Upper lobe of left lung (tissue), 6 donors: ENCODE results near the gene PTPRC. TPM values are rescaled to one million over a fixed set of nuclear protein-coding genes. Genes with fewer than 3 reads are reported as not detected.
A peak's percentile ranks its signal among the peaks of the same experiment; 100 is the strongest.

ENCODE experiments used
- ATAC-seq, 2 donors: fragments of 200-7000 bp; cut with Tn5 transposase; one replicate each; pipeline ENCODE4 v1.9.1; 2022; ENCODE audit warnings: mild to moderate bottlenecking in 2 of 2, moderate library complexity in 2 of 2; ENCODE audit not compliant: low FRiP score in 2 of 2
- DNase-seq, 2 donors: peaks; one replicate each; pipeline ENCODE4 v3.0.0-alpha.2; 2019 to 2020
- H3K27ac ChIP-seq, 4 donors: fragments of 200-600 bp; sonication (generic); one replicate each; pipeline ENCODE4 v1.5.1; 2016 to 2019
- H3K27me3 ChIP-seq, 4 donors: fragments of 200-600 bp; sonication (generic); one replicate each; pipeline ENCODE4 v1.5.1; 2017 to 2019
- H3K36me3 ChIP-seq, 4 donors: fragments of 200-600 bp; sonication (generic); one replicate each; pipeline ENCODE4 v1.5.1; 2016 to 2019
- H3K4me1 ChIP-seq, 4 donors: fragments of 200-600 bp; sonication (generic); one replicate each; pipeline ENCODE4 v1.5.1; 2018 to 2019
- H3K4me3 ChIP-seq, 4 donors: fragments of 200-600 bp; sonication (generic); one replicate each; pipeline ENCODE4 v1.5.1; 2017 to 2019; ENCODE audit warnings: mild to moderate bottlenecking in 2 of 4, moderate library complexity in 1 of 4
- H3K9me3 ChIP-seq, 4 donors: fragments of 200-600 bp; sonication (generic); one replicate each; pipeline ENCODE4 v1.5.1; 2018 to 2019
- EP300 ChIP-seq, 4 donors: sonication (generic); formaldehyde crosslinking; IDR thresholded peaks; one replicate each; pipeline ENCODE4 v1.5.1; 2017; ENCODE audit warnings: antibody characterized with exemption in 4 of 4, control low read depth in 2 of 4
- POLR2A ChIP-seq, 4 donors: fragments of 450-650 bp; IDR thresholded peaks; one replicate each; pipeline ENCODE4 v1.5.1; 2016 to 2017; ENCODE audit warnings: antibody characterized with exemption in 4 of 4, mild to moderate bottlenecking in 2 of 4
- POLR2AphosphoS5 ChIP-seq, 2 donors: sonication (generic); formaldehyde crosslinking; IDR thresholded peaks; one replicate each; pipeline ENCODE4 v1.5.1; 2017; ENCODE audit warnings: antibody characterized with exemption in 2 of 2
- WGBS, 2 donors: methylation state at CpG; one replicate each; pipeline ENCODE4 v1.1.5; 2017 to 2018; 5-methylcytosine and 5-hydroxymethylcytosine counted together
- total RNA-seq, 6 donors: library from RNA; depleted of rRNA in 4 of 6; stranded (reverse); fragments of >200 nt in 4 of 6; gene quantifications; one replicate each; pipeline versions ENCODE4 v1.1.0 to v1.2.1, GENCODE V29; 2016 to 2021
- TF ChIP-seq, protein P1 (sequence below), 6 experiments: fragments of 450-650 bp in 4 of 6; fragments of 200-600 bp in 2 of 6; sonication (generic) in 2 of 6; IDR thresholded peaks; one replicate each; pipeline ENCODE4 v1.5.1; 2016 to 2019; ENCODE audit warnings: antibody characterized with exemption in 6 of 6
- donor health status: DM: no; HTN: no; CAD: no; lungs with moderate emphysema.
- donor health status: DM: no; HTN: yes; CAD: no; lungs with severe emphysema.

The PTPRC gene
- total RNA-seq, 6 donors from 2014 or later, result 70.2 to 171 (median 101) TPM

DNA sequence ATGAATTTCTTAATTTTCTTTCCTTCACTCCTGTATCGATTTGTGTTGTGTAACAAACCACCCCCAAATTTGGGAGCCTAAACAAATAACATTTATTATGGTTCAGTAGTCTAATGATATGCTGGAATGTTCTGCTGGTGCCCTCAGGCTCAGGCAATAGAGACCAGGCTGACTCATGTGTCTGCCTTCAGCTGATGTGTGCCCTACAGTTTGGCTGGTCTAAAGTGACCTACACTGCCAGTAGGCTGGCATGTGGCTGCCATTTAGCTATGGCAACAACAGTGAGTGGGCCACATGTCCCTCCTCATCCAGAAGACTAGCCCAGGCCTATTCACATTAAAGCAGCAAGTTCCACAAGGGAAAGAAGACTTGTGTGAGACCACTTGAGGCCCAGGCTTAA is 115.8 kb downstream of the PTPRC start:
- H3K36me3 ChIP-seq, result peaks cover 0 to 12% (median 0%) of the 10 kb centered on the region in 4 donors

DNA sequence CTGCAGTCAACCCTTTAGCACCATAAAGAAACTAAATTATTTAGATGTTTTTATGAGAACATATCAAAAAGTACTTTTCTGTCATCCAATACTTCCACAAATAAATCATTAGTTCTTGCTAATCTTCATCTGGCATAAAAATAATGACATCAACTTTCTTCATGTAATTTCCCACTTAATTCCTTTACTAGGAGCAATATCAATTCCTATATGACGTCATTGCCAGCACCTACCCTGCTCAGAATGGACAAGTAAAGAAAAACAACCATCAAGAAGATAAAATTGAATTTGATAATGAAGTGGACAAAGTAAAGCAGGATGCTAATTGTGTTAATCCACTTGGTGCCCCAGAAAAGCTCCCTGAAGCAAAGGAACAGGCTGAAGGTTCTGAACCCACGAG is 116.9 kb downstream of the PTPRC start:
- H3K4me1 ChIP-seq, result no peaks in the 10 kb centered on the region
- TF ChIP-seq POLR2A (IDR thresholded peaks at IDR 0.05), result no peak
- peaks cover 0 to 7% (median 0%) of the 10 kb centered on the region in 4 donors for H3K36me3 ChIP-seq
- ATAC-seq, result no peak
- H3K27me3 ChIP-seq, result no peaks in the 10 kb centered on the region
- no peaks in the 10 kb centered on the region for H3K9me3 ChIP-seq
- no peak overlapping the region for H3K27ac ChIP-seq
- no peak overlapping the region for H3K4me3 ChIP-seq
- 84 to 88% methylated on average over 2 of the region's 2 CpGs for WGBS, 2 donors
- no peak for DNase-seq

More for the DNA sequence above, 115.8 kb downstream of the PTPRC start:
- WGBS, 2 donors, result 82 to 87% methylated on average over 1 of the region's 1 CpG
- no peak overlapping the region for H3K4me3 ChIP-seq
- H3K4me1 ChIP-seq, result no peaks in the 10 kb centered on the region
- DNase-seq (no peak), ATAC-seq (no peak)
- no peaks in the 10 kb centered on the region for H3K27me3 ChIP-seq
- H3K9me3 ChIP-seq, result no peaks in the 10 kb centered on the region
- no peak overlapping the region for H3K27ac ChIP-seq
- TF ChIP-seq, protein P1, sequence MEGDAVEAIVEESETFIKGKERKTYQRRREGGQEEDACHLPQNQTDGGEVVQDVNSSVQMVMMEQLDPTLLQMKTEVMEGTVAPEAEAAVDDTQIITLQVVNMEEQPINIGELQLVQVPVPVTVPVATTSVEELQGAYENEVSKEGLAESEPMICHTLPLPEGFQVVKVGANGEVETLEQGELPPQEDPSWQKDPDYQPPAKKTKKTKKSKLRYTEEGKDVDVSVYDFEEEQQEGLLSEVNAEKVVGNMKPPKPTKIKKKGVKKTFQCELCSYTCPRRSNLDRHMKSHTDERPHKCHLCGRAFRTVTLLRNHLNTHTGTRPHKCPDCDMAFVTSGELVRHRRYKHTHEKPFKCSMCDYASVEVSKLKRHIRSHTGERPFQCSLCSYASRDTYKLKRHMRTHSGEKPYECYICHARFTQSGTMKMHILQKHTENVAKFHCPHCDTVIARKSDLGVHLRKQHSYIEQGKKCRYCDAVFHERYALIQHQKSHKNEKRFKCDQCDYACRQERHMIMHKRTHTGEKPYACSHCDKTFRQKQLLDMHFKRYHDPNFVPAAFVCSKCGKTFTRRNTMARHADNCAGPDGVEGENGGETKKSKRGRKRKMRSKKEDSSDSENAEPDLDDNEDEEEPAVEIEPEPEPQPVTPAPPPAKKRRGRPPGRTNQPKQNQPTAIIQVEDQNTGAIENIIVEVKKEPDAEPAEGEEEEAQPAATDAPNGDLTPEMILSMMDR (IDR thresholded peaks at IDR 0.05), result no peak
- TF ChIP-seq EP300 (IDR thresholded peaks at IDR 0.05) (no peak), POLR2A (IDR thresholded peaks at IDR 0.05) (no peak), POLR2AphosphoS5 (IDR thresholded peaks at IDR 0.05) (no peak)

DNA sequence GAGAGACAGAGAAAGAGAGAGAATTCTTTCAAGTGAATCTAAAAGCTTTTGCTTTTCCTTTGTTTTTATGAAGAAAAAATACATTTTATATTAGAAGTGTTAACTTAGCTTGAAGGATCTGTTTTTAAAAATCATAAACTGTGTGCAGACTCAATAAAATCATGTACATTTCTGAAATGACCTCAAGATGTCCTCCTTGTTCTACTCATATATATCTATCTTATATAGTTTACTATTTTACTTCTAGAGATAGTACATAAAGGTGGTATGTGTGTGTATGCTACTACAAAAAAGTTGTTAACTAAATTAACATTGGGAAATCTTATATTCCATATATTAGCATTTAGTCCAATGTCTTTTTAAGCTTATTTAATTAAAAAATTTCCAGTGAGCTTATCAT is 117.6 kb downstream of the PTPRC start:
- peaks cover 0 to 5% (median 0%) of the 10 kb centered on the region in 4 donors for H3K36me3 ChIP-seq
- H3K9me3 ChIP-seq, result no peaks in the 10 kb centered on the region
- ATAC-seq, result peak in 1 of 2 donors; percentile 51
- H3K27me3 ChIP-seq, result no peaks in the 10 kb centered on the region
- H3K27ac ChIP-seq, result no peak overlapping the region
- H3K4me3 ChIP-seq, result no peak overlapping the region
- TF ChIP-seq, protein P1 (IDR thresholded peaks at IDR 0.05), result peak in 2 of 6 experiments; percentile 23 to 29
- TF ChIP-seq POLR2A (IDR thresholded peaks at IDR 0.05) (no peak), POLR2AphosphoS5 (IDR thresholded peaks at IDR 0.05) (no peak), EP300 (IDR thresholded peaks at IDR 0.05) (no peak)
- DNase-seq, result no peak
- H3K4me1 ChIP-seq, result no peaks in the 10 kb centered on the region

DNA sequence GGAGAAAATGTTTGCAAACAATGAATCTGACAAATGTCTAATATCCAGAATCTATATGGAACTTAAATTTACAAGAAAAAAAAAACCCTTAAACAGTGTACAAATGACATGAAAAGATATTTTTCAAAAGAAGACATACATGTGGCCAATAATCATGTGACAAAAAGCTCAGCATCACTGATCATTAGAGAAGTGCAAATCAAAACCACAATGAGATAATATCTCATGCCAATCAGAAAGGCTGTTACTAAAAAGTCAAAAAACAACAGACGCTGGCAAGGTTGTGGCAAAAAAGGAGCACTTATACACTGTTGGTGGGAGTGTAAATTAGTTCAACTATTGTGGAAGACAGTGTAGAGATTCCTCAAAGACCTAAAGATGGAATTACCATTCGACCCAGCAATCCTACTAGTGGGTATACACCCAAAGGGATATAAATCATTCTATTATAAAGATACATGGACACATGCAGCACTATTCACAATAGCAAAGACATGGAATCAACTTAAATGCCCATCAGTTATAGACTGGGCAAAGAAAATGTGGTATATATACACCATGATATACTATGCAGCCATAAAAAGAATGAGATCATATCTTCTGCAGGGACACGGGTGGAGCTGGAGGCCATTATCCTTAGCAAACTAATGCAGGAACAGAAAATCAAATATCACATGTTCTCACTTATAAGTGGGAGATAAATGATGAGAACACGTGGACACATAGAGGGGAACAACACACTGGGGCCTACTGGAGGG is 123.2 kb downstream of the PTPRC start:
- H3K4me1 ChIP-seq, result peaks cover 0 to 7% (median 4%) of the 10 kb centered on the region in 4 donors
- no peak overlapping the region for H3K4me3 ChIP-seq
- no peak overlapping the region for H3K27ac ChIP-seq
- TF ChIP-seq POLR2A (IDR thresholded peaks at IDR 0.05), result no peak
- TF ChIP-seq, protein P1 (IDR thresholded peaks at IDR 0.05), result no peak
- TF ChIP-seq POLR2AphosphoS5 (IDR thresholded peaks at IDR 0.05), result no peak
- no peak for TF ChIP-seq EP300 (IDR thresholded peaks at IDR 0.05)
- no peaks in the 10 kb centered on the region for H3K9me3 ChIP-seq
- 90 to 93% methylated on average over 4 of the region's 4 CpGs for WGBS, 2 donors
- no peak for ATAC-seq
- DNase-seq, result no peak
- H3K36me3 ChIP-seq, result no peaks in the 10 kb centered on the region
- H3K27me3 ChIP-seq, result no peaks in the 10 kb centered on the region

DNA sequence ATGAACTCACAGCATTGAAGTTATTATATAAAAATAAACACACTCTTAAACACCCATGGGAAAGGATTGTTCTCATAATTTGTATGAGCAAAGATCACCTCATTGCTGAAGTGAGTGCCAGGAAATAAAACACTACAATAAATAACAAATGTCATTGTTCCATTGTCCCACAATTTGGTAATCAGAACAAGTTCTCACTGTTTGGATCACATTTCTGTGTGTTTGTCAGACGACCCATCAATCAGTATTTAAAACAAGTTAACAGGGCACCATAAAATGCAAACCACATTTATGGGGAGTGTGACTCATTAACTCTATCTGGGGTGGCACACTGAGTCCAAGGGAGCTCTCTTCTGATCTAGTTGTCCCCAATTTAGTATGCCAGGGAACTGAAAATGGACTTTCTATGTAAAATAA is 124.5 kb downstream of the PTPRC start:
- 32 to 36% methylated on average over 1 of the region's 1 CpG for WGBS, 2 donors
- H3K9me3 ChIP-seq, result no peaks in the 10 kb centered on the region
- no peaks in the 10 kb centered on the region for H3K27me3 ChIP-seq
- peaks cover 0 to 7% (median 4%) of the 10 kb centered on the region in 4 donors for H3K4me1 ChIP-seq
- H3K4me3 ChIP-seq, result no peak overlapping the region
- no peaks in the 10 kb centered on the region for H3K36me3 ChIP-seq
- no peak overlapping the region for H3K27ac ChIP-seq
- no peak for DNase-seq
- no peak for ATAC-seq
- no peak for TF ChIP-seq EP300 (IDR thresholded peaks at IDR 0.05)
- TF ChIP-seq POLR2AphosphoS5 (IDR thresholded peaks at IDR 0.05), result no peak
- TF ChIP-seq, protein P1 (IDR thresholded peaks at IDR 0.05), result no peak
- TF ChIP-seq POLR2A (IDR thresholded peaks at IDR 0.05), result no peak
